HCT116 (cell line): Measurements from ENCODE around the gene CDK13. TPM values are rescaled to one million over a fixed set of nuclear protein-coding genes. Genes with fewer than 3 reads are reported as not detected.

Source experiments
- ATAC-seq: fragments of 200-7000 bp; cut with Tn5 transposase; 2 replicates; pipeline ENCODE4 v1.9.1; 2020; ENCODE audit warnings: mild to moderate bottlenecking, moderate library complexity
- BruUV-seq: library from RNA; stranded (reverse); fragments of 400-500 nt; replicated peaks from 2 replicates; lab custom pipeline; 2021; lab: Mats Ljungman, UMichigan
- CTCF ChIA-PET: fragments of 300-600 bp; sonication (Branson Sonifier 250); formaldehyde crosslinking; loops from one replicate; lab custom pipeline; 2021; ENCODE audit warnings: antibody characterized with exemption; lab: Charles Lee
- POLR2A ChIA-PET: fragments of 300-600, 350-600 bp; sonication (Branson Sonifier 250); formaldehyde crosslinking; loops from one replicate; lab custom pipeline; 2021; ENCODE audit warnings: antibody characterized with exemption; lab: Charles Lee
- RAD21 ChIA-PET, 2 experiments: fragments of 300-600 bp; sonication (Branson Sonifier 250); formaldehyde crosslinking; loops; one replicate each; lab custom pipeline; 2023; ENCODE audit warnings: low total read pairs in 2 of 2; ENCODE audit not compliant: uncharacterized antibody in 2 of 2, unreplicated experiment in 2 of 2, low non-redundant PET in 1 of 2; lab: Charles Lee
- DNase-seq: peaks from one replicate; pipeline ENCODE4 v3.0.0-alpha.2; 2010; ENCODE audit warnings: low read depth, low spot score
- H2AFZ ChIP-seq: fragments of 200-600 bp; shearing (Covaris generic), sonication (generic); 2 replicates; pipeline ENCODE4 v1.6.1; 2017; ENCODE audit warnings: low read depth, mixed run types, mixed read lengths, antibody characterized with exemption, low read length; ENCODE audit not compliant: poor library complexity, severe bottlenecking
- H3K27ac ChIP-seq: 2 replicates; pipeline ENCODE4 v1.5.1; 2012; ENCODE audit warnings: low read depth, low read length
- H3K27me3 ChIP-seq: fragments of 200-600 bp; sonication (generic); 2 replicates; pipeline ENCODE4 v1.6.1; 2016; ENCODE audit warnings: mixed run types, low read length, mixed read lengths; ENCODE audit not compliant: insufficient read depth
- H3K36me3 ChIP-seq, 2 experiments: fragments of 200-500 bp in 1 of 2; fragments of 200-600 bp in 1 of 2; sonication (Bioruptor generic) in 1 of 2; sonication (generic) in 1 of 2; 2 replicates each; pipeline versions ENCODE4 v1.5.1 to v1.6.1; 2014 to 2016; ENCODE audit warnings: low read length in 2 of 2, inconsistent platforms in 1 of 2, mixed read lengths in 1 of 2, mixed run types in 1 of 2; ENCODE audit not compliant: insufficient read depth in 2 of 2, control insufficient read depth in 1 of 2
- H3K4me1 ChIP-seq, 2 experiments: fragments of 200-600 bp in 1 of 2; sonication (generic) in 1 of 2; 2 replicates each; pipeline versions ENCODE4 v1.5.1 to v1.6.1; 2012 to 2017; ENCODE audit warnings: low read length in 2 of 2, inconsistent platforms in 1 of 2, mild to moderate bottlenecking in 1 of 2, mixed read lengths in 1 of 2, mixed run types in 1 of 2, moderate library complexity in 1 of 2; ENCODE audit not compliant: insufficient read depth in 2 of 2, control insufficient read depth in 1 of 2
- H3K4me2 ChIP-seq: fragments of 200-600 bp; sonication (generic); 2 replicates; pipeline ENCODE4 v1.6.1; 2017; ENCODE audit warnings: mixed run types, low read length, mixed read lengths
- H3K4me3 ChIP-seq, 2 experiments: fragments of 200-600 bp in 1 of 2; sonication (generic) in 1 of 2; replicated peaks in 1 of 2; 2 replicates each; pipeline ENCODE4 v1.5.1; 2011 to 2016; ENCODE audit warnings: low read length in 2 of 2, control low read depth in 1 of 2, low read depth in 1 of 2, mild to moderate bottlenecking in 1 of 2, mixed read lengths in 1 of 2, mixed run types in 1 of 2
- H3K79me2 ChIP-seq: fragments of 200-600 bp; sonication (generic); 2 replicates; pipeline ENCODE4 v1.6.1; 2017; ENCODE audit warnings: mild to moderate bottlenecking, mixed run types, low read length, moderate library complexity, mixed read lengths; ENCODE audit not compliant: insufficient read depth
- H3K9ac ChIP-seq: fragments of 200-600 bp; sonication (generic); 2 replicates; pipeline ENCODE4 v1.6.1; 2016; ENCODE audit warnings: low read length, mixed read lengths
- H3K9me2 ChIP-seq: fragments of 200-600 bp; sonication (generic), shearing (Covaris generic); 2 replicates; pipeline ENCODE4 v1.6.1; 2017; ENCODE audit warnings: mixed run types, mild to moderate bottlenecking, moderate library complexity; ENCODE audit not compliant: insufficient read depth
- H3K9me3 ChIP-seq, 2 experiments: fragments of 200-500 bp in 1 of 2; fragments of 200-600 bp in 1 of 2; sonication (Bioruptor generic) in 1 of 2; sonication (generic) in 1 of 2; 2 replicates each; pipeline ENCODE4 v1.6.1; 2014 to 2017; ENCODE audit warnings: low read length in 2 of 2, mixed read lengths in 2 of 2, inconsistent platforms in 1 of 2, low read depth in 1 of 2, mild to moderate bottlenecking in 1 of 2, mixed run types in 1 of 2, moderate library complexity in 1 of 2; ENCODE audit not compliant: control insufficient read depth in 1 of 2, insufficient read depth in 1 of 2
- H4K20me1 ChIP-seq: fragments of 200-600 bp; sonication (generic), shearing (Covaris generic); 2 replicates; pipeline ENCODE4 v1.6.1; 2017; ENCODE audit warnings: mixed run types, mild to moderate bottlenecking, moderate library complexity; ENCODE audit not compliant: insufficient read depth
- CEBPB ChIP-seq: IDR thresholded peaks from 2 replicates; pipeline ENCODE4 v1.6.1; 2012; ENCODE audit warnings: low read depth
- JUND ChIP-seq: IDR thresholded peaks from 2 replicates; pipeline ENCODE4 v1.6.1; 2012
- POLR2A ChIP-seq: IDR thresholded peaks from 2 replicates; pipeline ENCODE4 v1.7.0; 2011; ENCODE audit warnings: borderline replicate concordance; ENCODE audit not compliant: insufficient read depth, insufficient read length; ENCODE audit errors: extremely low read depth
- POLR2AphosphoS5 ChIP-seq: IDR thresholded peaks from 2 replicates; pipeline ENCODE4 v1.6.1; 2011; ENCODE audit warnings: mild to moderate bottlenecking, low read depth, low read length, moderate library complexity
- SIN3A ChIP-seq: IDR thresholded peaks from 2 replicates; pipeline ENCODE4 v1.6.1; 2012; ENCODE audit warnings: low read depth
- TCF7L2 ChIP-seq: IDR thresholded peaks from 2 replicates; pipeline ENCODE4 v1.7.0; 2011; ENCODE audit warnings: borderline replicate concordance, inconsistent platforms; ENCODE audit not compliant: insufficient read depth, insufficient read length; ENCODE audit errors: extremely low read depth
- YY1 ChIP-seq: IDR thresholded peaks from 2 replicates; pipeline ENCODE4 v1.6.1; 2011; ENCODE audit warnings: low read length, low read depth, moderate library complexity, mild to moderate bottlenecking; ENCODE audit not compliant: insufficient replicate concordance; ENCODE audit errors: extremely low read depth
- intact Hi-C: fragments of 100-400 bp; cut with micrococcal nuclease; formaldehyde crosslinking; loops from 2 replicates; pipeline ENCODE4 v1.10.0; 2022
- total RNA-seq: library from RNA; stranded (reverse); gene quantifications from one replicate; pipeline ENCODE4 v1.2.1, GENCODE V29; 2021; ENCODE audit not compliant: unreplicated experiment
- TF ChIP-seq, protein P1 (sequence below): IDR thresholded peaks from 2 replicates; pipeline ENCODE4 v1.6.1; 2012

CDK13 gene
- total RNA-seq, 1 experiment from 2014 or later: 28.8 TPM

DNA sequence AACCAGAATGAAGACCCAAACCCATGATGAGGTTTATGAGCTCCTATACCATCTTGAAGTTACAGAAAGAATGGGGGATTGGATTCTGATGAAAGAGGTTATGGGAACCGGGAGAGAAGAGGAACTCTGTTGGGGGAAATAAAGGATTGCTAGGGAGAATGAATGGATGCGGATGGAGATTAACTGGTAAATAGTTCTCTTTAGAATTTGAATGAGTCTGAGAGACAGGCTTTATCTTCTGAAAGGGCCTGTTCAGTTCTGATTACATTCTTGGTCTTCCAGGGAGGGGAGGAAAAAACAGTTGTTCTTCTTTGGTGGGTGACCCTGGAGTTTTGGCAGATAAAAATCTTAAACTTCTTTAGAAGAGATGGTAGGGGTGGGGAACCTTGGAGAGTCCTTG is 198.6 kb downstream of the CDK13 start:
- no peak overlapping the region for H3K9ac ChIP-seq
- H3K27ac ChIP-seq: no peak overlapping the region
- BruUV-seq: no TSS peak
- no peak for DNase-seq
- no peaks in the 10 kb centered on the region; a peak in 1 of 4 replicates for H3K9me3 ChIP-seq
- TF ChIP-seq, protein P1, sequence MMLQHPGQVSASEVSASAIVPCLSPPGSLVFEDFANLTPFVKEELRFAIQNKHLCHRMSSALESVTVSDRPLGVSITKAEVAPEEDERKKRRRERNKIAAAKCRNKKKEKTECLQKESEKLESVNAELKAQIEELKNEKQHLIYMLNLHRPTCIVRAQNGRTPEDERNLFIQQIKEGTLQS: no peak
- TF ChIP-seq POLR2A: no peak
- no peak for TF ChIP-seq POLR2AphosphoS5
- no peak for TF ChIP-seq TCF7L2
- TF ChIP-seq JUND: no peak
- TF ChIP-seq CEBPB: no peak
- no peak for TF ChIP-seq SIN3A
- TF ChIP-seq YY1: no peak
- peaks cover 0 to 8% of the 10 kb centered on the region in 2 experiments; a peak in 1 of 4 replicates for H3K4me1 ChIP-seq
- H3K4me2 ChIP-seq: no peak overlapping the region
- no peaks in the 10 kb centered on the region for H3K27me3 ChIP-seq
- POLR2A ChIA-PET: no interaction called here
- H4K20me1 ChIP-seq: no peaks in the 10 kb centered on the region
- no peaks in the 10 kb centered on the region for H3K9me2 ChIP-seq
- H2AFZ ChIP-seq: no peak overlapping the region
- ATAC-seq: no peak
- H3K4me3 ChIP-seq: no peak overlapping the region
- intact Hi-C loops: no loop called here
- RAD21 ChIA-PET: no interaction called here
- CTCF ChIA-PET: no interaction called here
- no peaks in the 10 kb centered on the region for H3K79me2 ChIP-seq
- H3K36me3 ChIP-seq: no peaks in the 10 kb centered on the region

Other genes starting within 250 kb of the CDK13 start
- 49.4 TPM for gene MPLKIP, start 184.4 kb downstream of the CDK13 start, total RNA-seq
- gene SUGCT, start 184.7 kb downstream of the CDK13 start, total RNA-seq: 4.4 TPM